Activated B cell treated with CpG ODN at 0.5 μM for 24 hours (primary cell): ENCODE measurements around the gene TNNT2. TPM values are rescaled to one million over a fixed set of nuclear protein-coding genes. Genes with fewer than 3 reads are reported as not detected.

Source experiments
- ATAC-seq: fragments of 200-7000 bp; cut with Tn5 transposase; one replicate; pipeline ENCODE4 v1.10.0; 2021; ENCODE audit warnings: low read depth, mild to moderate bottlenecking, moderate library complexity
- CTCF ChIA-PET: fragments of 350-600 bp; sonication (Branson Sonifier 250); formaldehyde crosslinking; loops from one replicate; lab custom pipeline; 2021; ENCODE audit warnings: antibody characterized with exemption; lab: Charles Lee
- POLR2A ChIA-PET: fragments of 350-600 bp; sonication (Branson Sonifier 250); formaldehyde crosslinking; loops from one replicate; lab custom pipeline; 2021; ENCODE audit warnings: antibody characterized with exemption; lab: Charles Lee
- DNase-seq: peaks from one replicate; pipeline ENCODE4 v3.0.0; 2022
- H3K27ac Mint-ChIP-seq: one replicate; pipeline ENCODE4 v1.8.0; 2020; ENCODE audit warnings: mixed read lengths
- H3K27me3 Mint-ChIP-seq: one replicate; pipeline ENCODE4 v1.8.0; 2021; ENCODE audit warnings: mixed read lengths
- H3K36me3 Mint-ChIP-seq: one replicate; pipeline ENCODE4 v1.8.0; 2021; ENCODE audit warnings: low read depth, mixed read lengths
- H3K4me1 Mint-ChIP-seq: one replicate; pipeline ENCODE4 v1.8.0; 2021; ENCODE audit warnings: mixed read lengths
- H3K4me3 Mint-ChIP-seq: one replicate; pipeline ENCODE4 v1.8.0; 2020; ENCODE audit warnings: mild to moderate bottlenecking, mixed read lengths
- H3K9me3 Mint-ChIP-seq: one replicate; pipeline ENCODE4 v1.8.0; 2020; ENCODE audit warnings: mixed read lengths
- CTCF ChIP-seq: fragments of 200-600 bp; IDR thresholded peaks from one replicate; pipeline ENCODE4 v1.8.0; 2022; ENCODE audit warnings: antibody characterized with exemption, mild to moderate bottlenecking
- intact Hi-C: fragments of 100-400 bp; cut with micrococcal nuclease; formaldehyde crosslinking; loops from one replicate; pipeline ENCODE4 v1.15.1; 2024
- total RNA-seq: library from RNA; stranded (reverse); gene quantifications from 2 replicates; pipeline ENCODE4 v1.2.3, GENCODE V29; 2022

The TNNT2 gene
- total RNA-seq, 1 donor from 2014 or later: not detected

GRCh38 chr1:201365251-201365650 lies 12.2 kb downstream of the TNNT2 start:
- Mint-ChIP-seq H3K36me3 (no peaks in the 10 kb centered on the region), H3K27ac (no peak overlapping the region), H3K9me3 (no peaks in the 10 kb centered on the region), H3K27me3 (peaks cover 20% of the 10 kb centered on the region), H3K4me1 (no peaks in the 10 kb centered on the region), H3K4me3 (no peak overlapping the region)
- ChIA-PET POLR2A (no interaction called here), CTCF (interaction anchor here (0.6 kb wide), 1 partner anchor 26 kb away, joined by 3 read pairs; no protein-coding TSS in a partner anchor)
- intact Hi-C loops: no loop called here
- no peak for TF ChIP-seq CTCF
- ATAC-seq (no peak), DNase-seq (no peak)

GRCh38 chr1:201364808-201365105 lies 12.7 kb downstream of the TNNT2 start:
- CTCF ChIA-PET: interaction anchor here (0.6 kb wide), 1 partner anchor 25 kb away, joined by 3 read pairs; no protein-coding TSS in a partner anchor
- intact Hi-C loops: no loop called here

GRCh38 chr1:201363467-201363866 lies 14.0 kb downstream of the TNNT2 start:
- DNase-seq (no peak), ATAC-seq (no peak)
- TF ChIP-seq CTCF: no peak
- Mint-ChIP-seq H3K36me3 (no peaks in the 10 kb centered on the region), H3K4me1 (no peaks in the 10 kb centered on the region), H3K9me3 (no peaks in the 10 kb centered on the region), H3K27me3 (peaks cover 16% of the 10 kb centered on the region), H3K4me3 (no peak overlapping the region), H3K27ac (no peak overlapping the region)
- ChIA-PET CTCF (interaction anchor here (1.2 kb wide), 1 partner anchor 15 kb away, joined by 3 read pairs; no protein-coding TSS in a partner anchor), POLR2A (no interaction called here)
- intact Hi-C loops: no loop called here

More at GRCh38 chr1:201364808-201365105, 12.7 kb downstream of the TNNT2 start:
- ATAC-seq (no peak), DNase-seq (no peak)
- peaks cover 20% of the 10 kb centered on the region for H3K27me3 Mint-ChIP-seq
- no peaks in the 10 kb centered on the region for H3K9me3 Mint-ChIP-seq
- TF ChIP-seq CTCF: no peak
- no peak overlapping the region for H3K27ac Mint-ChIP-seq
- H3K36me3 Mint-ChIP-seq: no peaks in the 10 kb centered on the region
- H3K4me1 Mint-ChIP-seq: no peaks in the 10 kb centered on the region
- H3K4me3 Mint-ChIP-seq: no peak overlapping the region
- POLR2A ChIA-PET: no interaction called here

- DNase-seq: no peak
- intact Hi-C loops: no loop called here
- no peak overlapping the region for H3K4me3 Mint-ChIP-seq
- ChIA-PET POLR2A (no interaction called here), CTCF (interaction anchor here (1.2 kb wide), 1 partner anchor 15 kb away, joined by 3 read pairs; no protein-coding TSS in a partner anchor)
- no peaks in the 10 kb centered on the region for H3K36me3 Mint-ChIP-seq
- H3K4me1 Mint-ChIP-seq: no peaks in the 10 kb centered on the region
- H3K27me3 Mint-ChIP-seq: peaks cover 14% of the 10 kb centered on the region
- H3K9me3 Mint-ChIP-seq: no peaks in the 10 kb centered on the region
- TF ChIP-seq CTCF: no peak
- no peak overlapping the region for H3K27ac Mint-ChIP-seq
- no peak for ATAC-seq
These were observed 14.6 kb downstream of the TNNT2 start for GRCh38 chr1:201362906-201363305.

- ATAC-seq: no peak
- Mint-ChIP-seq H3K36me3 (no peaks in the 10 kb centered on the region), H3K27ac (no peak overlapping the region), H3K4me1 (no peaks in the 10 kb centered on the region), H3K9me3 (no peaks in the 10 kb centered on the region), H3K4me3 (no peak overlapping the region), H3K27me3 (peaks cover 10% of the 10 kb centered on the region)
- CTCF ChIA-PET: interaction anchor here (1.2 to 1.3 kb wide), 2 partner anchors 14 to 21 kb away, joined by 3 read pairs; no protein-coding TSS in a partner anchor
- no peak for TF ChIP-seq CTCF
- POLR2A ChIA-PET: no interaction called here
- intact Hi-C loops: no loop called here
- DNase-seq: no peak
These were observed 15.6 kb downstream of the TNNT2 start for GRCh38 chr1:201361652-201362504.
